PFSK-1 (cell line): ENCODE results near the gene NEIL1.

ENCODE experiments used
- POLR2AphosphoS5 ChIP-seq: IDR thresholded peaks from 2 replicates; pipeline ENCODE4 v1.6.1; 2012; ENCODE audit warnings: low read depth, mild to moderate bottlenecking, control low read depth, low read length, moderate library complexity
- REST ChIP-seq, 2 experiments: IDR thresholded peaks; 2 replicates each; pipeline versions ENCODE4 v1.6.1 to v1.8.0; 2011 to 2012; ENCODE audit warnings: low read depth in 2 of 2, low read length in 2 of 2, control low read depth in 1 of 2, inconsistent platforms in 1 of 2, mild to moderate bottlenecking in 1 of 2, moderate library complexity in 1 of 2; ENCODE audit not compliant: insufficient read depth in 1 of 2
- SIN3A ChIP-seq: IDR thresholded peaks from 2 replicates; pipeline ENCODE4 v1.6.1; 2012; ENCODE audit warnings: mild to moderate bottlenecking, low read length, moderate library complexity, borderline replicate concordance; ENCODE audit not compliant: insufficient read depth
- TAF1 ChIP-seq: IDR thresholded peaks from 2 replicates; pipeline ENCODE4 v1.6.1; 2012; ENCODE audit warnings: low read length, control low read depth, borderline replicate concordance; ENCODE audit not compliant: insufficient read depth

GRCh38 chr15:75335705-75336355 is 11.0 kb upstream of the NEIL1 start, which contains the start of gene COMMD4:
- peak; percentile 98 for TF ChIP-seq SIN3A
- peak; percentile 85; the same call in 1 of the 2 replicates for TF ChIP-seq POLR2AphosphoS5
- no peak for TF ChIP-seq REST (IDR thresholded peaks at IDR 0.05; ENCODE audit: insufficient read depth in 1 of 2, low read depth in 2 of 2, low read length in 2 of 2)
- TF ChIP-seq TAF1: peak; percentile 55; the same call in 1 of the 2 replicates
